HCT116 (cell line): Measurements from ENCODE around the gene GARIN3. TPM values are rescaled to one million over a fixed set of nuclear protein-coding genes. Genes with fewer than 3 reads are reported as not detected.

Experiments
- ATAC-seq: fragments of 200-7000 bp; cut with Tn5 transposase; 2 replicates; pipeline ENCODE4 v1.9.1; 2020; ENCODE audit warnings: mild to moderate bottlenecking, moderate library complexity
- BruUV-seq: library from RNA; stranded (reverse); fragments of 400-500 nt; replicated peaks from 2 replicates; lab custom pipeline; 2021; lab: Mats Ljungman, UMichigan
- CTCF ChIA-PET: fragments of 300-600 bp; sonication (Branson Sonifier 250); formaldehyde crosslinking; loops from one replicate; lab custom pipeline; 2021; ENCODE audit warnings: antibody characterized with exemption; lab: Charles Lee
- POLR2A ChIA-PET: fragments of 300-600, 350-600 bp; sonication (Branson Sonifier 250); formaldehyde crosslinking; loops from one replicate; lab custom pipeline; 2021; ENCODE audit warnings: antibody characterized with exemption; lab: Charles Lee
- RAD21 ChIA-PET, 2 experiments: fragments of 300-600 bp; sonication (Branson Sonifier 250); formaldehyde crosslinking; loops; one replicate each; lab custom pipeline; 2023; ENCODE audit warnings: low total read pairs in 2 of 2; ENCODE audit not compliant: uncharacterized antibody in 2 of 2, unreplicated experiment in 2 of 2, low non-redundant PET in 1 of 2; lab: Charles Lee
- DNase-seq: peaks from one replicate; pipeline ENCODE4 v3.0.0-alpha.2; 2010; ENCODE audit warnings: low read depth, low spot score
- H2AFZ ChIP-seq: fragments of 200-600 bp; shearing (Covaris generic), sonication (generic); 2 replicates; pipeline ENCODE4 v1.6.1; 2017; ENCODE audit warnings: low read depth, mixed run types, mixed read lengths, antibody characterized with exemption, low read length; ENCODE audit not compliant: poor library complexity, severe bottlenecking
- H3K27ac ChIP-seq: 2 replicates; pipeline ENCODE4 v1.5.1; 2012; ENCODE audit warnings: low read depth, low read length
- H3K27me3 ChIP-seq: fragments of 200-600 bp; sonication (generic); 2 replicates; pipeline ENCODE4 v1.6.1; 2016; ENCODE audit warnings: mixed run types, low read length, mixed read lengths; ENCODE audit not compliant: insufficient read depth
- H3K36me3 ChIP-seq, 2 experiments: fragments of 200-500 bp in 1 of 2; fragments of 200-600 bp in 1 of 2; sonication (Bioruptor generic) in 1 of 2; sonication (generic) in 1 of 2; 2 replicates each; pipeline versions ENCODE4 v1.5.1 to v1.6.1; 2014 to 2016; ENCODE audit warnings: low read length in 2 of 2, inconsistent platforms in 1 of 2, mixed read lengths in 1 of 2, mixed run types in 1 of 2; ENCODE audit not compliant: insufficient read depth in 2 of 2, control insufficient read depth in 1 of 2
- H3K4me1 ChIP-seq, 2 experiments: fragments of 200-600 bp in 1 of 2; sonication (generic) in 1 of 2; 2 replicates each; pipeline versions ENCODE4 v1.5.1 to v1.6.1; 2012 to 2017; ENCODE audit warnings: low read length in 2 of 2, inconsistent platforms in 1 of 2, mild to moderate bottlenecking in 1 of 2, mixed read lengths in 1 of 2, mixed run types in 1 of 2, moderate library complexity in 1 of 2; ENCODE audit not compliant: insufficient read depth in 2 of 2, control insufficient read depth in 1 of 2
- H3K4me2 ChIP-seq: fragments of 200-600 bp; sonication (generic); 2 replicates; pipeline ENCODE4 v1.6.1; 2017; ENCODE audit warnings: mixed run types, low read length, mixed read lengths
- H3K4me3 ChIP-seq, 2 experiments: fragments of 200-600 bp in 1 of 2; sonication (generic) in 1 of 2; replicated peaks in 1 of 2; 2 replicates each; pipeline ENCODE4 v1.5.1; 2011 to 2016; ENCODE audit warnings: low read length in 2 of 2, control low read depth in 1 of 2, low read depth in 1 of 2, mild to moderate bottlenecking in 1 of 2, mixed read lengths in 1 of 2, mixed run types in 1 of 2
- H3K79me2 ChIP-seq: fragments of 200-600 bp; sonication (generic); 2 replicates; pipeline ENCODE4 v1.6.1; 2017; ENCODE audit warnings: mild to moderate bottlenecking, mixed run types, low read length, moderate library complexity, mixed read lengths; ENCODE audit not compliant: insufficient read depth
- H3K9ac ChIP-seq: fragments of 200-600 bp; sonication (generic); 2 replicates; pipeline ENCODE4 v1.6.1; 2016; ENCODE audit warnings: low read length, mixed read lengths
- H3K9me2 ChIP-seq: fragments of 200-600 bp; sonication (generic), shearing (Covaris generic); 2 replicates; pipeline ENCODE4 v1.6.1; 2017; ENCODE audit warnings: mixed run types, mild to moderate bottlenecking, moderate library complexity; ENCODE audit not compliant: insufficient read depth
- H3K9me3 ChIP-seq, 2 experiments: fragments of 200-500 bp in 1 of 2; fragments of 200-600 bp in 1 of 2; sonication (Bioruptor generic) in 1 of 2; sonication (generic) in 1 of 2; 2 replicates each; pipeline ENCODE4 v1.6.1; 2014 to 2017; ENCODE audit warnings: low read length in 2 of 2, mixed read lengths in 2 of 2, inconsistent platforms in 1 of 2, low read depth in 1 of 2, mild to moderate bottlenecking in 1 of 2, mixed run types in 1 of 2, moderate library complexity in 1 of 2; ENCODE audit not compliant: control insufficient read depth in 1 of 2, insufficient read depth in 1 of 2
- H4K20me1 ChIP-seq: fragments of 200-600 bp; sonication (generic), shearing (Covaris generic); 2 replicates; pipeline ENCODE4 v1.6.1; 2017; ENCODE audit warnings: mixed run types, mild to moderate bottlenecking, moderate library complexity; ENCODE audit not compliant: insufficient read depth
- ATF3 ChIP-seq: IDR thresholded peaks from 2 replicates; pipeline ENCODE4 v1.6.1; 2012
- CBX3 ChIP-seq: IDR thresholded peaks from 2 replicates; pipeline ENCODE4 v1.6.1; 2012; ENCODE audit warnings: low read depth
- CEBPB ChIP-seq: IDR thresholded peaks from 2 replicates; pipeline ENCODE4 v1.6.1; 2012; ENCODE audit warnings: low read depth
- CTCF ChIP-seq, 3 experiments: fragments of 200-600 bp in 1 of 3; sonication (generic) in 1 of 3; IDR thresholded peaks in 2 of 3; conservative IDR thresholded peaks in 1 of 3; 2 replicates each; pipeline ENCODE4 v1.5.1; 2012 to 2017; ENCODE audit warnings: low read depth in 2 of 3, low read length in 2 of 3, antibody characterized with exemption in 1 of 3, borderline replicate concordance in 1 of 3, control low read depth in 1 of 3, mild to moderate bottlenecking in 1 of 3, mixed read lengths in 1 of 3, mixed run types in 1 of 3, moderate library complexity in 1 of 3; ENCODE audit not compliant: insufficient read depth in 1 of 3
- EGR1 ChIP-seq: IDR thresholded peaks from 2 replicates; pipeline ENCODE4 v1.6.1; 2012; ENCODE audit warnings: low read depth
- ELF1 ChIP-seq: IDR thresholded peaks from 2 replicates; pipeline ENCODE4 v1.6.1; 2012; ENCODE audit warnings: low read depth, borderline replicate concordance
- EZH2 ChIP-seq: fragments of 200-600 bp; sonication (generic); IDR thresholded peaks from 2 replicates; pipeline ENCODE4 v1.6.1; 2017; ENCODE audit warnings: antibody characterized with exemption, mixed run types
- FOSL1 ChIP-seq: IDR thresholded peaks from 2 replicates; pipeline ENCODE4 v1.6.1; 2012; ENCODE audit warnings: low read depth
- JUND ChIP-seq: IDR thresholded peaks from 2 replicates; pipeline ENCODE4 v1.6.1; 2012
- POLR2A ChIP-seq: IDR thresholded peaks from 2 replicates; pipeline ENCODE4 v1.7.0; 2011; ENCODE audit warnings: borderline replicate concordance; ENCODE audit not compliant: insufficient read depth, insufficient read length; ENCODE audit errors: extremely low read depth
- POLR2AphosphoS5 ChIP-seq: IDR thresholded peaks from 2 replicates; pipeline ENCODE4 v1.6.1; 2011; ENCODE audit warnings: mild to moderate bottlenecking, low read depth, low read length, moderate library complexity
- RAD21 ChIP-seq: IDR thresholded peaks from 2 replicates; pipeline ENCODE4 v1.6.1; 2012; ENCODE audit warnings: low read depth, mild to moderate bottlenecking
- REST ChIP-seq: IDR thresholded peaks from 2 replicates; pipeline ENCODE4 v1.6.1; 2012; ENCODE audit warnings: low read depth
- SIN3A ChIP-seq: IDR thresholded peaks from 2 replicates; pipeline ENCODE4 v1.6.1; 2012; ENCODE audit warnings: low read depth
- SP1 ChIP-seq: IDR thresholded peaks from 2 replicates; pipeline ENCODE4 v1.6.1; 2012; ENCODE audit warnings: low read depth
- TCF7L2 ChIP-seq: IDR thresholded peaks from 2 replicates; pipeline ENCODE4 v1.7.0; 2011; ENCODE audit warnings: borderline replicate concordance, inconsistent platforms; ENCODE audit not compliant: insufficient read depth, insufficient read length; ENCODE audit errors: extremely low read depth
- ZBTB33 ChIP-seq: IDR thresholded peaks from 2 replicates; pipeline ENCODE4 v1.6.1; 2011; ENCODE audit warnings: mild to moderate bottlenecking, low read length, moderate library complexity; ENCODE audit not compliant: insufficient replicate concordance; ENCODE audit errors: extremely low read depth
- ZFX ChIP-seq: fragments of 450-650 bp; IDR thresholded peaks from 2 replicates; pipeline ENCODE4 v1.6.1; 2017
- ZNF274 ChIP-seq: fragments of 200-500 bp; sonication (Bioruptor generic); IDR thresholded peaks from 2 replicates; pipeline ENCODE4 v1.6.1; 2014; ENCODE audit warnings: mild to moderate bottlenecking, low read depth, low read length, inconsistent platforms
- intact Hi-C: fragments of 100-400 bp; cut with micrococcal nuclease; formaldehyde crosslinking; loops from 2 replicates; pipeline ENCODE4 v1.10.0; 2022
- total RNA-seq: library from RNA; stranded (reverse); gene quantifications from one replicate; pipeline ENCODE4 v1.2.1, GENCODE V29; 2021; ENCODE audit not compliant: unreplicated experiment

Gene GARIN3
- total RNA-seq, 1 experiment from 2014 or later: not detected

- RAD21 ChIA-PET: no interaction called here
These were observed 2.2 kb upstream of the GARIN3 start for GRCh38 chr5:157168286-157168685.

More at GRCh38 chr5:157168286-157168685, 2.2 kb upstream of the GARIN3 start:
- no peak overlapping the region for H3K27ac ChIP-seq
- H2AFZ ChIP-seq: no peak overlapping the region
- intact Hi-C loops: no loop called here
- no peak for TF ChIP-seq FOSL1
- no peak for TF ChIP-seq POLR2AphosphoS5
- TF ChIP-seq POLR2A: no peak
- no peak for TF ChIP-seq CEBPB
- no peak for TF ChIP-seq EGR1
- TF ChIP-seq ELF1: no peak
- TF ChIP-seq SIN3A: no peak
- TF ChIP-seq EZH2: no peak
- TF ChIP-seq JUND: no peak
- TF ChIP-seq SP1: no peak
- TF ChIP-seq CBX3: no peak
- TF ChIP-seq RAD21: no peak
- no peak for TF ChIP-seq CTCF (IDR thresholded peaks at IDR 0.05 in 2 of 3, conservative IDR thresholded peaks at IDR 0.05 in 1 of 3; ENCODE audit: borderline replicate concordance in 1 of 3, insufficient read depth in 1 of 3, low read depth in 2 of 3, low read length in 2 of 3)
- TF ChIP-seq TCF7L2: no peak
- no peak for TF ChIP-seq ATF3
- TF ChIP-seq ZFX: no peak
- no peak for TF ChIP-seq REST
- no peak for TF ChIP-seq ZNF274
- TF ChIP-seq ZBTB33: no peak
- no peak overlapping the region for H3K9ac ChIP-seq
- H3K27me3 ChIP-seq: peaks cover 25% of the 10 kb centered on the region
- H3K4me3 ChIP-seq: no peak overlapping the region
- H3K79me2 ChIP-seq: no peaks in the 10 kb centered on the region
- no peaks in the 10 kb centered on the region for H3K36me3 ChIP-seq
- no peaks in the 10 kb centered on the region for H3K4me1 ChIP-seq
- BruUV-seq: no TSS peak
- no peaks in the 10 kb centered on the region for H4K20me1 ChIP-seq
- ChIA-PET CTCF (no interaction called here), POLR2A (no interaction called here)
- ATAC-seq (no peak), DNase-seq (no peak)
- H3K4me2 ChIP-seq: no peak overlapping the region
- no peaks in the 10 kb centered on the region for H3K9me3 ChIP-seq
- H3K9me2 ChIP-seq: no peaks in the 10 kb centered on the region
